AG09319 (cell line): ENCODE measurements around the gene CLTRN.
A peak's percentile ranks its signal among the peaks of the same experiment; 100 is the strongest.
"Not testable (repeated sequence)": the region's sequence is repeated elsewhere in the genome, so short reads cannot be mapped to it uniquely, and the experiment has no call there.

ENCODE experiments used
- DNase-seq: peaks from one replicate; pipeline ENCODE4 v3.0.0-alpha.2; 2010; ENCODE audit warnings: low read depth; ENCODE audit errors: extremely low read depth
- CTCF ChIP-seq: IDR thresholded peaks from 2 replicates; pipeline ENCODE4 v1.5.1; 2011; ENCODE audit warnings: low read depth, mild to moderate bottlenecking, inconsistent platforms, low read length, moderate library complexity

CLTRN gene

DNA sequence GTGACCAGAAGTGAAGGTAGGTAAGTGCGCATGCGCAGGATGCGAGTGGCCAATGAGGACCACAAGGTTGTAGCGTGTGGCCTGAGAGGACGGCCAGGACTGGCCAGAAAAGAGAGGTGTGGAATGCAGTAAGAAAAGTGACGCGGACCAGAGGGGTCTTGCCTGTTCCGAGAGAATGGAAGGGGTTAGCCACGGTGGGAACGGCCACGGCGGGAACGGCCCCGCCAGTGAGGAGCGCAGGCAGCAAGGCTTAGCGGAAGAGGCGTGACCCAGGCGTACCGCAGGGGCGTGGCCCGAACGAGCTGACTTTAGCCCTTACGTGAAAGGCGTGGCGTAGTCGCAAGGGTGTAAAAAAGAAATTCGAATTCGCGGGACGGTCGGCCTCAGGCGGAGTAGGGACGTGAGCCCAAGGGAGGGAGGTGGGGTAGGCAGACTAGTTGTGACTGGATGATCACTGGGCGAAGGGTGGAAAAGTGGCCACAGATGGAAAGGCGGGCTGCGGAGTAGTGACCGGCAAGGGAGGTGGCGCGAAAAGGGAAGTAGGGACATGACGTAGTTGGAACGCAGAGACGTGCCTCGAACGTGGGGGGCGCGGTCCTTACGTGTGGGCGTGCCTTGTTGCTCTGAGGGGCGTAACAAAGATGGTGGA, 10.4 kb upstream of the CLTRN start:
- peak; percentile 92 for DNase-seq
- no peak for TF ChIP-seq CTCF

DNA sequence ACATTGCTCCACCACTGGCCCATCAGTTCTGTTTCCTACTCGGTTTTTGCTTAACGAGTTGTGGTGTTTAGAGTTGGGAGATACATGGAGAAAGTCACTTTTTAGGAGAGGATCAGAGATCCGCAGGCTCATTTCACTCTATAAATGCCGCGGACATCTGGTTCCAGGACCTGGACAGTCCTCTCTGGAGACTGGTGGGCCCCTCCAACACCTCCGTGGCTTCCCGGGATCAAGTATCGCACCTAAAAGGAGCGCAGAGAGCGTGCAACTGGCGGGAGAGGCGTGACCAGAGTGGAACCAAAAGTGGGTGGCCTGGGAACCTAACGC, 9.9 kb upstream of the CLTRN start:
- TF ChIP-seq CTCF, result no peak
- no peak for DNase-seq

DNA sequence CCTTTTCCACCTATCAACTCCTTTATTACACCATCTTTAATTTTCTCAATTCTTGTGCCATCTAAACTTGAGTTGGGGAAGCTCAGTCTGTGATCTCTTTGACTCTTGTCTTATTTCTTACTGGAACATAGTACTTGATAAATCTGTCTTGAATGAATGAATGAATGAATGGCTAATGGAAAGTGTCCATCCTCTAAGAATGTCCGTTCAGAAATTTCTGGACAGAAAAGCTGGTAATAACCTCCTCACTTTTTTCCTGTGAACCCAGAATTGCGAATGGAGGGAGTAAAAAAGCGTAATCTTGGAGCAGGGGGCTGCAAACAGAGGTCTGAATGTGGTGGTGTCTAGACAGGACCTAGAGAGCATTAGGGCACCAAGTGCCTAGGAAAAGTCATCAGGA, 9.4 kb upstream of the CLTRN start:
- DNase-seq, result no peak
- no peak for TF ChIP-seq CTCF

GRCh38 chrX:15672881-15673280, 8.3 kb upstream of the CLTRN start:
- no peak for TF ChIP-seq CTCF
- no peak for DNase-seq

- DNase-seq, result no peak
- no peak for TF ChIP-seq CTCF
These were observed 1.2 kb downstream of the CLTRN start for GRCh38 chrX:15663439-15663838.

DNA sequence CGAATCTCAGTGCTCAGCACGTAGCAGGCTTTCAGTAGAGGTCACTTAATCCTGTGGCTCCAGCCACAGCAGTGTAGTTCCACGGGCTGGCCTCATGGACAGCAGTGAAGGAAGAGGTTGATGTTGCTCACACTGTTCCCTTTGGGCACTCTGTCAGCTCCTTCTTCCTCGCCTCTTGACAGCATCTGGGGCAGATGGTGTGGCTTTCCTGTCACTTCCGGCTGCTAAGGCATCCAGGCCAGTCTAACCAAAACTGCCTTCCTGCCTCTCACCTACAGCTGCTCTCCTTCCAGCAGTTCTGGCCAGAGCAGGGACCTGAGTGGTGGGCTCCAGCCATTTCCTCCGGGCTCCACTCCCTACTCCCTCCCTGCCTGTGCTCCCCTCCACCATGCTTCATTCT, 9.8 kb downstream of the CLTRN start:
- DNase-seq, result not testable (repeated sequence)

GRCh38 chrX:15653961-15654360, 10.6 kb downstream of the CLTRN start:
- no peak for TF ChIP-seq CTCF
- no peak for DNase-seq

DNA sequence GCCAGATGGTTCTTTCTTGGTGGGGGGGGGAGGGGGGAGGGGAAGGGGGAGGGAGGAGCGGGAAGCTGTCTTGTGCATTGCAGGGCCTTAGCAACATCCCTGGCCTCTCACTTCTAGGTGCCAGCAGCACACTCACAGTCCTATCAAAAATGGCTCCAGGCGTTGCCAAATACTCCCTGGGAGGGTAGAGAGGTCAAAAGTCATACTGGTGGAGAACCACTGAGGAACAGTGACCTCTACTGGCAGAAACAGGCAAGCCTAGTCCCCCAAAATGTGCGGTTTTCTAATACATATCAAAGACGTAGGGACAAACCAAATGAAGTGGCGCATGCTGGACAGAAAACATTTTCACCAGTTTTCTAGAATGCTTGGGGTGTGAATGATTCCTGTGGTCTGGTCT, 17.1 kb downstream of the CLTRN start:
- DNase-seq, result not testable (repeated sequence)
